Measurements from ENCODE around the gene FLRT1.

DNA sequence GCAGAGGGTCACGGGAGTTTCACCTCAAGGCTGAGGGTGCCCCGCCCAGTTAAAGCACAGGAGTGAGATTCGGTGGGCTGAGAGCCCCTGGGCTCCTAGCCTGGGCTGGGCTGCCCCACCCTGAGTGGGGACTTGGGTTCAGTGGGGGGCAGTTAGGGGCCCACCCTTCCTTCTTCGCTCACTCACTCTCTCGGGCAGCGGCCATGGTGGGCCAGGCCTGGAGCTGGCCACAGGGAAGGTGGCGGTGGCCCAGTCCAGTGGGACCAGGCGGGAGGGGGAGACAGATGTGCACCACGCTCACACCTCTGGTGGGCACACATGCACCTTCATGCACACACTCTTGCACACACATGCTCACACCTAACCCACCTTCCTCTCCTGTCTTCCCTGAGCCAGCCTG, 6.1 kb downstream of the FLRT1 start:
- TF ChIP-seq, protein P1, sequence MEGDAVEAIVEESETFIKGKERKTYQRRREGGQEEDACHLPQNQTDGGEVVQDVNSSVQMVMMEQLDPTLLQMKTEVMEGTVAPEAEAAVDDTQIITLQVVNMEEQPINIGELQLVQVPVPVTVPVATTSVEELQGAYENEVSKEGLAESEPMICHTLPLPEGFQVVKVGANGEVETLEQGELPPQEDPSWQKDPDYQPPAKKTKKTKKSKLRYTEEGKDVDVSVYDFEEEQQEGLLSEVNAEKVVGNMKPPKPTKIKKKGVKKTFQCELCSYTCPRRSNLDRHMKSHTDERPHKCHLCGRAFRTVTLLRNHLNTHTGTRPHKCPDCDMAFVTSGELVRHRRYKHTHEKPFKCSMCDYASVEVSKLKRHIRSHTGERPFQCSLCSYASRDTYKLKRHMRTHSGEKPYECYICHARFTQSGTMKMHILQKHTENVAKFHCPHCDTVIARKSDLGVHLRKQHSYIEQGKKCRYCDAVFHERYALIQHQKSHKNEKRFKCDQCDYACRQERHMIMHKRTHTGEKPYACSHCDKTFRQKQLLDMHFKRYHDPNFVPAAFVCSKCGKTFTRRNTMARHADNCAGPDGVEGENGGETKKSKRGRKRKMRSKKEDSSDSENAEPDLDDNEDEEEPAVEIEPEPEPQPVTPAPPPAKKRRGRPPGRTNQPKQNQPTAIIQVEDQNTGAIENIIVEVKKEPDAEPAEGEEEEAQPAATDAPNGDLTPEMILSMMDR (IDR thresholded peaks at IDR 0.05), result no peak
- TF ChIP-seq EP300 (IDR thresholded peaks at IDR 0.05) (no peak), POLR2AphosphoS5 (IDR thresholded peaks at IDR 0.05) (no peak)

Measured in gastroesophageal sphincter (tissue), 3 donors.